ENCODE data around the gene KCNH3.

DNA sequence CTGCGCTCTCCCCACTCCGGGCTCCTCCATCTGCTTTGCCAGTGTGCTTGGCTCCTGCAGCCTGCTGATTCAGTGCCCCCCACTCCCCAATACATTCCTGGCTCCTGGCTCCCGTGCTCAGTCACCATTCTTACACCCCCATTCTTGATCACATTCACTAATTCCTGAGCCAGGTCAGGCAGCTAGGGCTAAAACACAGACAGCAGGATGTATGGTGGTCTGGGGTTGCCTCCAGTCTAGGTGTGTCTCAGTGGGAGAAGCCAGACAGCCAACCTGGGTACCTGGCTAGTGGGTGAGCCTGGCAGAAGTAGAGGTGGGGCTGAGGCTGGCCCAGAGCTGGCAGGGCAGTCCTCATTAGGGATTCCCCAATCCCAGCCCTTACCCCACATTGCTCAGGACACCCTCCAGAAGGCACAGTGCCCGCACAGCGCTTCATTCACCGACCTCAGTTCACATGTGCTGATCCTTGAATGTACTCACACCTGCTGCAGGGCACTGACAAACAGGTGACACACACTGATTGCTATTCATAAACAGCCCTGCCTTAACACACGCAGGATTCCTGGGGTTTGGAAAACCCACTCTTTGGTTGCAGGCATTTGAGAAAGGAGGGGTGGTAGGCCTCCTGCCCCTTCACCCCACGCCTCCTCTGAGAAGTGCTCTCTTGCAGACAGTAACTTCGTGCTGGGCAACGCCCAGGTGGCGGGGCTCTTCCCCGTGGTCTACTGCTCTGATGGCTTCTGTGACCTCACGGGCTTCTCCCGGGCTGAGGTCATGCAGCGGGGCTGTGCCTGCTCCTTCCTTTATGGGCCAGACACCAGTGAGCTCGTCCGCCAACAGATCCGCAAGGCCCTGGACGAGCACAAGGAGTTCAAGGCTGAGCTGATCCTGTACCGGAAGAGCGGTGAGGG is 1.7 kb downstream of the KCNH3 start:
- TF ChIP-seq GABPA (IDR thresholded peaks at IDR 0.05; ENCODE audit: low read depth): no peak
- TF ChIP-seq, protein P1, sequence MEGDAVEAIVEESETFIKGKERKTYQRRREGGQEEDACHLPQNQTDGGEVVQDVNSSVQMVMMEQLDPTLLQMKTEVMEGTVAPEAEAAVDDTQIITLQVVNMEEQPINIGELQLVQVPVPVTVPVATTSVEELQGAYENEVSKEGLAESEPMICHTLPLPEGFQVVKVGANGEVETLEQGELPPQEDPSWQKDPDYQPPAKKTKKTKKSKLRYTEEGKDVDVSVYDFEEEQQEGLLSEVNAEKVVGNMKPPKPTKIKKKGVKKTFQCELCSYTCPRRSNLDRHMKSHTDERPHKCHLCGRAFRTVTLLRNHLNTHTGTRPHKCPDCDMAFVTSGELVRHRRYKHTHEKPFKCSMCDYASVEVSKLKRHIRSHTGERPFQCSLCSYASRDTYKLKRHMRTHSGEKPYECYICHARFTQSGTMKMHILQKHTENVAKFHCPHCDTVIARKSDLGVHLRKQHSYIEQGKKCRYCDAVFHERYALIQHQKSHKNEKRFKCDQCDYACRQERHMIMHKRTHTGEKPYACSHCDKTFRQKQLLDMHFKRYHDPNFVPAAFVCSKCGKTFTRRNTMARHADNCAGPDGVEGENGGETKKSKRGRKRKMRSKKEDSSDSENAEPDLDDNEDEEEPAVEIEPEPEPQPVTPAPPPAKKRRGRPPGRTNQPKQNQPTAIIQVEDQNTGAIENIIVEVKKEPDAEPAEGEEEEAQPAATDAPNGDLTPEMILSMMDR (IDR thresholded peaks at IDR 0.05; ENCODE audit: insufficient read depth, low read length): no peak
- TF ChIP-seq POLR2AphosphoS5 (IDR thresholded peaks at IDR 0.05; ENCODE audit: low read depth): no peak
